Measurements from ENCODE around the gene GRIN2C. TPM values are rescaled to one million over a fixed set of nuclear protein-coding genes. Genes with fewer than 3 reads are reported as not detected.
A peak's percentile ranks its signal among the peaks of the same experiment; 100 is the strongest.

The GRIN2C gene
- total RNA-seq, 1 donor from 2014 or later, result 2.1 TPM

DNA sequence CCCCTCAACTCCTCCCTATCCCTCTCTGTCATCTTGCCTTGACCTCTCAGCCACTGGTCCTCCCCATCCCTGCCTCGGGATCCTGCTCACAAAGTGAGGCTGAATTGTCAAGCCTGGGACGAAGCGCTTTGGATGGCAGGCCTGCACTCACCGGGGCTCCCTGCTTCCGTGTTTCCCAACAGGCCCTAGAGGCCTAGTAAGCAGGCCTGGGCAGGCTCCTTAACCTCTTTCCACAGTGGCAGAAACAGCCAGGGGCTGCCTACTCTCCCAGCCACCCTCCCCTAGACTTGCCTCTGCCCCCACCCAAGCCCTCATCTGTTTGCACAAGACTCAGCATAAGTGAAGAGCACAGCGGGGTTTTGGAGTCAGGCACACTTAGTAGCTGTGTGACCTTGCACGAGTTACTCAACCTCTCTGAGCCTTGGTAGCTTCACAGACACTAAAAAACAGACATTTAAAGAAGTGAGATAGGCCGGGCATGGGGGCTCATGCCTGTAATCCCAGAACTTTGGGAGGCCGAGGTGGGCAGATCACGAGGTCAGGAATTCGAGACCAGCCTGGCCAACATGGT, 38.8 kb upstream of the GRIN2C start:
- peaks cover 29 to 48% (median 34%) of the 10 kb centered on the region in 3 donors for H3K27me3 ChIP-seq (ENCODE audit: control insufficient read depth in 3 of 3, insufficient read depth in 3 of 3, low read length in 3 of 3)
- H3K9ac ChIP-seq (ENCODE audit: low read depth in 1 of 3, low read length in 3 of 3), result no peak overlapping the region
- H3K4me3 ChIP-seq (ENCODE audit: low read length in 3 of 3), result no peak overlapping the region
- H3K27ac ChIP-seq (ENCODE audit: low read depth, low read length), result no peak overlapping the region
- H3K4me1 ChIP-seq (ENCODE audit: control insufficient read depth in 3 of 3, insufficient read depth in 3 of 3, low read length in 3 of 3), result peaks cover 0 to 2% (median 0%) of the 10 kb centered on the region in 3 donors
- no peaks in the 10 kb centered on the region for H3K36me3 ChIP-seq (ENCODE audit: control insufficient read depth in 3 of 3, insufficient read depth in 3 of 3, low read length in 3 of 3)
- no peaks in the 10 kb centered on the region for H3K9me3 ChIP-seq (ENCODE audit: control insufficient read depth in 3 of 3, low read length in 3 of 3)

DNA sequence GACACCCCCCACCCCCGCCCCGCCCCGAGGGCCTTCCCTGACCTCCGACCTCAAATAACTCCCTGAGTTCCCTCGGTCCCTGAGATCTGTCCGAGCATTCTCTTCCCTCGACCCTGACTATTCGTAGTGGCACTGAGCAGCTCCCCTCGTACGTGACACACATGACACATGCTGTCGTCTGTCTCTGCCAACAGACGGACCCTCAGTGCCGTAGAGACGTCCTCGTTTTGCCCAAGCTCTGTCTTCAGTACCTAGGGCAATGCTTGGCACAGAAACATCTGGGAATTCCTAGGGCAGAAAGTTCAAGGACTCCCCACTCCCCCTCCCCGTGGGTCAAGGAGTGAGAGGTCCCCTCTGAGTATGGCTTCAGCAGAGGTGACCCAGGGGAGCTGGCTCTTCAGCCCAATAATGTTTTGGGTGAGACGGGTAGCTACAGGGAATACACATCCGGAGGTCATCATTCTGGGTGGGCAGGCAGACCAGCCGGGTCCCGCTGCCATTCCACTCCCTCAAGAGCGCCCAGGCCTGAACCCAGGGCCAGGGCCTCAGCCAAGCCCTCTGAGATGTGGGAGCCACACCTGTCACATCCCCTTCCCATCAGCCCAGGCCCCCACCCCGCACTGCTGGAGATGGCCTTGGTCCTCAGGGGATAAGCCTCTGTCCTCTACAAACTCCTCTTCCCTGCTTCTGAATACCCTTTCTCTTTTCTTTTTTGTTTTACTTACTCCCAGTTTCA, 34.4 kb upstream of the GRIN2C start:
- Histone ChIP-seq H3K9me3 (ENCODE audit: control insufficient read depth in 3 of 3, low read length in 3 of 3) (no peaks in the 10 kb centered on the region), H3K27me3 (ENCODE audit: control insufficient read depth in 3 of 3, insufficient read depth in 3 of 3, low read length in 3 of 3) (peaks cover 35 to 59% (median 44%) of the 10 kb centered on the region in 3 donors), H3K9ac (ENCODE audit: low read depth in 1 of 3, low read length in 3 of 3) (no peak overlapping the region), H3K4me1 (ENCODE audit: control insufficient read depth in 3 of 3, insufficient read depth in 3 of 3, low read length in 3 of 3) (peaks cover 0 to 3% (median 3%) of the 10 kb centered on the region in 3 donors), H3K27ac (ENCODE audit: low read depth, low read length) (no peak overlapping the region), H3K4me3 (ENCODE audit: low read length in 3 of 3) (no peak overlapping the region), H3K36me3 (ENCODE audit: control insufficient read depth in 3 of 3, insufficient read depth in 3 of 3, low read length in 3 of 3) (no peaks in the 10 kb centered on the region)

GRCh38 chr17:74892974-74893911, 33.6 kb upstream of the GRIN2C start, which contains the start of gene FADS6:
Gene FADS6 (minus strand): TSS chr17:74893633. CDS start chr17:74893595, 38 bp downstream.
- H3K9ac ChIP-seq (ENCODE audit: low read depth in 1 of 3, low read length in 3 of 3), result no peak within 1 kb of the TSS
- peaks cover 35 to 67% (median 52%) of the 10 kb centered on the region in 3 donors for H3K27me3 ChIP-seq (ENCODE audit: control insufficient read depth in 3 of 3, insufficient read depth in 3 of 3, low read length in 3 of 3)
- H3K36me3 ChIP-seq (ENCODE audit: control insufficient read depth in 3 of 3, insufficient read depth in 3 of 3, low read length in 3 of 3), result no peaks in the 10 kb centered on the region
- H3K9me3 ChIP-seq (ENCODE audit: control insufficient read depth in 3 of 3, low read length in 3 of 3), result no peaks in the 10 kb centered on the region
- peaks cover 0 to 3% (median 3%) of the 10 kb centered on the region in 3 donors for H3K4me1 ChIP-seq (ENCODE audit: control insufficient read depth in 3 of 3, insufficient read depth in 3 of 3, low read length in 3 of 3)
- peak within 1 kb of the TSS in 1 of 3 donors; percentile 43 for H3K4me3 ChIP-seq (ENCODE audit: low read length in 3 of 3)
- no peak within 1 kb of the TSS for H3K27ac ChIP-seq (ENCODE audit: low read depth, low read length)

DNA sequence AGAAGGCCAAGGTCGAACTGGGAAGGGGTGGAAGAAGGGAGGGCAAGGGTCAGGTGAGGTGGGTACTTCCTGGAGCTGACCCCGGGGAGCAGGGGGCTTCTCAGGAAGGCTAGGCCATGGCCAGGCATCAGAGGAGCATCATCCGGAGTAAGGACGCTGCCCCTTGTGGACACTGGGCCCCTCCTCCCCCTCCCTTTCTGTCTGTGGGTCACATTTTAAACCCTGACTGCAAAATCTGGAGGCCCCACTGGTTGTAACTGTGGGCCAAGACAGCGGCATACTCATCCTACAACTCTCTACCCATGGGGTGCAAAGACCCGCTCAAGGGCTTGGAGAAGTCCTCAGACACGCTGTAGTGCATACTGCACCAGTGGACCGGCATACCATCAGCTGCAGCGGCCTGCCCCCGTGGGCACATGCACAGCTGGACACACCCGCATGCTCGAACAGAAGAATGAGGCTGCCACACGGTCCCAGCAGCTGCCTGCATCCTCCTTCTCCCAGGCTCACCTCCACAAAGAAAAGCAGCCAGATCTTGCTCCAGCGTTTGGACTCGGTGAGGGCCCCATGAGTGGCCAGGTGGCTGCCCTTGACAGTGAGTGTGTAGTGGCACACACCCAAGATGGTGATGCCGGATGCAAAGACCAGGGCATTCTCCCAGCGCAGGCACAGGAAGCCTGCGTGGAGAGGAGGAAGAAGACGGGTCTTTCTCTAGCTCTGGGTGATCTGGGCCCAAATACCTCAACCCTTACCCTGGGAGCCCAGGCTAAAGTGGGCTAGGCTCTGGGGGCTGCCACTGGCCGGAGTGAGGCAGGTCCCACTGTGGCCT, 32.5 kb upstream of the GRIN2C start:
- no peak overlapping the region for H3K4me3 ChIP-seq (ENCODE audit: low read length in 3 of 3)
- H3K9ac ChIP-seq (ENCODE audit: low read depth in 1 of 3, low read length in 3 of 3), result no peak overlapping the region
- H3K36me3 ChIP-seq (ENCODE audit: control insufficient read depth in 3 of 3, insufficient read depth in 3 of 3, low read length in 3 of 3), result no peaks in the 10 kb centered on the region
- peaks cover 0 to 3% (median 3%) of the 10 kb centered on the region in 3 donors for H3K4me1 ChIP-seq (ENCODE audit: control insufficient read depth in 3 of 3, insufficient read depth in 3 of 3, low read length in 3 of 3)
- H3K9me3 ChIP-seq (ENCODE audit: control insufficient read depth in 3 of 3, low read length in 3 of 3), result no peaks in the 10 kb centered on the region
- no peak overlapping the region for H3K27ac ChIP-seq (ENCODE audit: low read depth, low read length)
- peaks cover 38 to 68% (median 53%) of the 10 kb centered on the region in 3 donors for H3K27me3 ChIP-seq (ENCODE audit: control insufficient read depth in 3 of 3, insufficient read depth in 3 of 3, low read length in 3 of 3)

- no peak overlapping the region for H3K9ac ChIP-seq (ENCODE audit: low read depth in 1 of 3, low read length in 3 of 3)
- H3K4me1 ChIP-seq (ENCODE audit: control insufficient read depth in 3 of 3, insufficient read depth in 3 of 3, low read length in 3 of 3), result peaks cover 0 to 3% (median 3%) of the 10 kb centered on the region in 3 donors
- no peak overlapping the region for H3K27ac ChIP-seq (ENCODE audit: low read depth, low read length)
- H3K27me3 ChIP-seq (ENCODE audit: control insufficient read depth in 3 of 3, insufficient read depth in 3 of 3, low read length in 3 of 3), result peaks cover 40 to 60% (median 51%) of the 10 kb centered on the region in 3 donors
- no peak overlapping the region for H3K4me3 ChIP-seq (ENCODE audit: low read length in 3 of 3)
- no peaks in the 10 kb centered on the region for H3K36me3 ChIP-seq (ENCODE audit: control insufficient read depth in 3 of 3, insufficient read depth in 3 of 3, low read length in 3 of 3)
- H3K9me3 ChIP-seq (ENCODE audit: control insufficient read depth in 3 of 3, low read length in 3 of 3), result no peaks in the 10 kb centered on the region
These were observed 30.9 kb upstream of the GRIN2C start for GRCh38 chr17:74890554-74890953.

- Histone ChIP-seq H3K9ac (ENCODE audit: low read depth in 1 of 3, low read length in 3 of 3) (no peak overlapping the region), H3K36me3 (ENCODE audit: control insufficient read depth in 3 of 3, insufficient read depth in 3 of 3, low read length in 3 of 3) (no peaks in the 10 kb centered on the region), H3K4me3 (ENCODE audit: low read length in 3 of 3) (no peak overlapping the region), H3K9me3 (ENCODE audit: control insufficient read depth in 3 of 3, low read length in 3 of 3) (no peaks in the 10 kb centered on the region), H3K27ac (ENCODE audit: low read depth, low read length) (no peak overlapping the region), H3K27me3 (ENCODE audit: control insufficient read depth in 3 of 3, insufficient read depth in 3 of 3, low read length in 3 of 3) (peaks cover 37 to 46% (median 42%) of the 10 kb centered on the region in 3 donors), H3K4me1 (ENCODE audit: control insufficient read depth in 3 of 3, insufficient read depth in 3 of 3, low read length in 3 of 3) (peaks cover 0 to 3% (median 2%) of the 10 kb centered on the region in 3 donors)
These were observed 28.8 kb upstream of the GRIN2C start for GRCh38 chr17:74888469-74888868.

- H3K4me1 ChIP-seq (ENCODE audit: control insufficient read depth in 3 of 3, insufficient read depth in 3 of 3, low read length in 3 of 3), result peaks cover 0 to 2% (median 1%) of the 10 kb centered on the region in 3 donors
- H3K27me3 ChIP-seq (ENCODE audit: control insufficient read depth in 3 of 3, insufficient read depth in 3 of 3, low read length in 3 of 3), result peaks cover 25 to 42% (median 27%) of the 10 kb centered on the region in 3 donors
- no peaks in the 10 kb centered on the region for H3K9me3 ChIP-seq (ENCODE audit: control insufficient read depth in 3 of 3, low read length in 3 of 3)
- no peak overlapping the region for H3K27ac ChIP-seq (ENCODE audit: low read depth, low read length)
- no peak overlapping the region for H3K9ac ChIP-seq (ENCODE audit: low read depth in 1 of 3, low read length in 3 of 3)
- no peak overlapping the region for H3K4me3 ChIP-seq (ENCODE audit: low read length in 3 of 3)
- no peaks in the 10 kb centered on the region for H3K36me3 ChIP-seq (ENCODE audit: control insufficient read depth in 3 of 3, insufficient read depth in 3 of 3, low read length in 3 of 3)
These were observed 23.6 kb upstream of the GRIN2C start for GRCh38 chr17:74883241-74883745.

GRCh38 chr17:74882517-74883240, 23.0 kb upstream of the GRIN2C start:
- Histone ChIP-seq H3K36me3 (ENCODE audit: control insufficient read depth in 3 of 3, insufficient read depth in 3 of 3, low read length in 3 of 3) (no peaks in the 10 kb centered on the region), H3K27ac (ENCODE audit: low read depth, low read length) (no peak overlapping the region), H3K27me3 (ENCODE audit: control insufficient read depth in 3 of 3, insufficient read depth in 3 of 3, low read length in 3 of 3) (peaks cover 27 to 43% (median 27%) of the 10 kb centered on the region in 3 donors), H3K4me3 (ENCODE audit: low read length in 3 of 3) (no peak overlapping the region), H3K9ac (ENCODE audit: low read depth in 1 of 3, low read length in 3 of 3) (no peak overlapping the region), H3K4me1 (ENCODE audit: control insufficient read depth in 3 of 3, insufficient read depth in 3 of 3, low read length in 3 of 3) (peaks cover 0 to 5% (median 2%) of the 10 kb centered on the region in 3 donors), H3K9me3 (ENCODE audit: control insufficient read depth in 3 of 3, low read length in 3 of 3) (no peaks in the 10 kb centered on the region)

All from skeletal muscle tissue (tissue), 4 donors.